ENCODE measurements around the gene GRK3. TPM values are rescaled to one million over a fixed set of nuclear protein-coding genes. Genes with fewer than 3 reads are reported as not detected.
A peak's percentile ranks its signal among the peaks of the same experiment; 100 is the strongest.
"Not testable (repeated sequence)": the region's sequence is repeated elsewhere in the genome, so short reads cannot be mapped to it uniquely, and the experiment has no call there.

GRK3 gene
- total RNA-seq: 19.3 and 19.4 TPM in 2 replicates
- long read RNA-seq, full-length matches to known transcripts: 3 of 11 reads
- long read RNA-seq, partial matches to known transcripts: 3 of 11 reads
- long read RNA-seq, other reads (novel, unspliced or antisense): 5 of 11 reads

DNA sequence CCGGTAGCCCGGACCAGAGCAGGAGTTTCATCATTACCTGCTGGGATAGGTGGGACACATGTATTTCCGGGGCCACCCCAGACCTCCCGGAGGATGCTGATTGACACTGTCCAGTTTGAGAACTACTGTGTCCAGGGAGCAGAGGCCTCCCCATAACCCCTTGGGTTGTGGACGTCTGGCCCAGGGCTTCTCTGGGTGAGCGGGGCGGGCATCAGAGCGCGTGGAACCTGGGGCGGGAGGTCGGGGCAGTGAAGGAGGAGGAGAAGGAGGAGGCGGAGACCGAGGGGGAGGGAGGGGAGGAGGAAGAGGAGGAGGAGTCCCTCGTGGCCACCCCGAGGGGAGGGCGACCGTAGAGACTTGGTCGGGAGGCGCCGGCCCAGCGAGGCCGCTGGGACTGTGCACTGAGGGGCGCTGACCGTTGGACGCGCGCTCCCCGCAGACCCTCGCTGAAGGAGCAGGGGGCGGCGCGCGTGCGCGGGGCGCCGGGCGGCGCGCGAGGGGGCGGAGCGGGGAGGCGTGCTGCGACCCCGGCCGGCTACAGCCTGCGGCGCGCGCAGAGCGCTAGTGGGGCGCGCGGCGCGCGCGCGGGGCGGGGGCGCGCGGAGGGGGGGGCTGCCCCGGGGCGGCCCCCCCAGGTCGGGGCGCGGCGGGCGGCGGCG is at the start of gene GRK3:
TSS of gene GRK3 (plus strand) at position 356 of the 659 bp plus-strand sequence. CDS start 366 bp downstream, outside the sequence.
- Mint-ChIP-seq H3K4me1 (peaks cover 36% of the 10 kb centered on the region), H3K36me3 (ENCODE audit: low read depth) (no peaks in the 10 kb centered on the region), H3K27ac (ENCODE audit: unreplicated experiment) (no peak within 1 kb of the TSS)

GRCh38 chr22:25518000-25518663 is 46.3 kb upstream of the GRK3 start:
- Mint-ChIP-seq H3K27me3 (ENCODE audit: low read depth) (no peaks in the 10 kb centered on the region), H3K9me3 (peaks cover 3% of the 10 kb centered on the region), H3K4me3 (no peak overlapping the region), H3K27ac (ENCODE audit: unreplicated experiment) (no peak overlapping the region), H3K36me3 (ENCODE audit: low read depth) (peaks cover 14% of the 10 kb centered on the region), H3K4me1 (no peaks in the 10 kb centered on the region)
- no peak for DNase-seq (ENCODE audit: low read depth, low spot score)
- TF ChIP-seq, protein P1, sequence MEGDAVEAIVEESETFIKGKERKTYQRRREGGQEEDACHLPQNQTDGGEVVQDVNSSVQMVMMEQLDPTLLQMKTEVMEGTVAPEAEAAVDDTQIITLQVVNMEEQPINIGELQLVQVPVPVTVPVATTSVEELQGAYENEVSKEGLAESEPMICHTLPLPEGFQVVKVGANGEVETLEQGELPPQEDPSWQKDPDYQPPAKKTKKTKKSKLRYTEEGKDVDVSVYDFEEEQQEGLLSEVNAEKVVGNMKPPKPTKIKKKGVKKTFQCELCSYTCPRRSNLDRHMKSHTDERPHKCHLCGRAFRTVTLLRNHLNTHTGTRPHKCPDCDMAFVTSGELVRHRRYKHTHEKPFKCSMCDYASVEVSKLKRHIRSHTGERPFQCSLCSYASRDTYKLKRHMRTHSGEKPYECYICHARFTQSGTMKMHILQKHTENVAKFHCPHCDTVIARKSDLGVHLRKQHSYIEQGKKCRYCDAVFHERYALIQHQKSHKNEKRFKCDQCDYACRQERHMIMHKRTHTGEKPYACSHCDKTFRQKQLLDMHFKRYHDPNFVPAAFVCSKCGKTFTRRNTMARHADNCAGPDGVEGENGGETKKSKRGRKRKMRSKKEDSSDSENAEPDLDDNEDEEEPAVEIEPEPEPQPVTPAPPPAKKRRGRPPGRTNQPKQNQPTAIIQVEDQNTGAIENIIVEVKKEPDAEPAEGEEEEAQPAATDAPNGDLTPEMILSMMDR (conservative IDR thresholded peaks at IDR 0.05): no peak

More for the DNA sequence above, at the start of gene GRK3:
- Mint-ChIP-seq H3K27me3 (ENCODE audit: low read depth) (peaks cover 25% of the 10 kb centered on the region), H3K4me3 (peak within 1 kb of the TSS; percentile 94), H3K9me3 (no peaks in the 10 kb centered on the region)
- TF ChIP-seq, protein P1 (conservative IDR thresholded peaks at IDR 0.05): no peak
- DNase-seq (ENCODE audit: low read depth, low spot score): peak; percentile 67

GRCh38 chr22:25525376-25525775 is 39.1 kb upstream of the GRK3 start:
- TF ChIP-seq, protein P1 (conservative IDR thresholded peaks at IDR 0.05): no peak
- H3K27me3 Mint-ChIP-seq (ENCODE audit: low read depth): no peaks in the 10 kb centered on the region
- H3K4me3 Mint-ChIP-seq: no peak overlapping the region
- no peak for DNase-seq (ENCODE audit: low read depth, low spot score)
- no peaks in the 10 kb centered on the region for H3K4me1 Mint-ChIP-seq
- no peak overlapping the region for H3K27ac Mint-ChIP-seq (ENCODE audit: unreplicated experiment)
- peaks cover 27% of the 10 kb centered on the region for H3K36me3 Mint-ChIP-seq (ENCODE audit: low read depth)
- H3K9me3 Mint-ChIP-seq: peaks cover 15% of the 10 kb centered on the region

- H3K9me3 Mint-ChIP-seq: peaks cover 18% of the 10 kb centered on the region
- H3K36me3 Mint-ChIP-seq (ENCODE audit: low read depth): peaks cover 27% of the 10 kb centered on the region
- H3K4me1 Mint-ChIP-seq; H3K4me3 Mint-ChIP-seq; H3K27me3 Mint-ChIP-seq (ENCODE audit: low read depth); H3K27ac Mint-ChIP-seq (ENCODE audit: unreplicated experiment); DNase-seq (ENCODE audit: low read depth, low spot score): not testable (repeated sequence)
These were observed 38.5 kb upstream of the GRK3 start for GRCh38 chr22:25525804-25526584.

GRCh38 chr22:25527016-25527415 is 37.5 kb upstream of the GRK3 start:
- not testable (repeated sequence) for DNase-seq (ENCODE audit: low read depth, low spot score); H3K4me3 Mint-ChIP-seq; H3K27me3 Mint-ChIP-seq (ENCODE audit: low read depth); H3K4me1 Mint-ChIP-seq; H3K27ac Mint-ChIP-seq (ENCODE audit: unreplicated experiment)
- Mint-ChIP-seq H3K36me3 (ENCODE audit: low read depth) (peaks cover 23% of the 10 kb centered on the region), H3K9me3 (peaks cover 15% of the 10 kb centered on the region)

GRCh38 chr22:25528068-25528467 is 36.4 kb upstream of the GRK3 start:
- H3K4me3 Mint-ChIP-seq; H3K27me3 Mint-ChIP-seq (ENCODE audit: low read depth); DNase-seq (ENCODE audit: low read depth, low spot score); H3K4me1 Mint-ChIP-seq; H3K27ac Mint-ChIP-seq (ENCODE audit: unreplicated experiment): not testable (repeated sequence)
- Mint-ChIP-seq H3K36me3 (ENCODE audit: low read depth) (peaks cover 19% of the 10 kb centered on the region), H3K9me3 (peaks cover 15% of the 10 kb centered on the region)

- not testable (repeated sequence) for H3K4me1 Mint-ChIP-seq; H3K27me3 Mint-ChIP-seq (ENCODE audit: low read depth); DNase-seq (ENCODE audit: low read depth, low spot score); H3K27ac Mint-ChIP-seq (ENCODE audit: unreplicated experiment); H3K4me3 Mint-ChIP-seq
- Mint-ChIP-seq H3K9me3 (peaks cover 15% of the 10 kb centered on the region), H3K36me3 (ENCODE audit: low read depth) (peaks cover 22% of the 10 kb centered on the region)
These were observed 35.4 kb upstream of the GRK3 start for GRCh38 chr22:25529059-25529458.

GRCh38 chr22:25529541-25530137 is 34.8 kb upstream of the GRK3 start:
- DNase-seq (ENCODE audit: low read depth, low spot score); H3K4me1 Mint-ChIP-seq; H3K27me3 Mint-ChIP-seq (ENCODE audit: low read depth); H3K27ac Mint-ChIP-seq (ENCODE audit: unreplicated experiment); H3K4me3 Mint-ChIP-seq: not testable (repeated sequence)
- H3K36me3 Mint-ChIP-seq (ENCODE audit: low read depth): peaks cover 16% of the 10 kb centered on the region
- peaks cover 15% of the 10 kb centered on the region for H3K9me3 Mint-ChIP-seq

DNA sequence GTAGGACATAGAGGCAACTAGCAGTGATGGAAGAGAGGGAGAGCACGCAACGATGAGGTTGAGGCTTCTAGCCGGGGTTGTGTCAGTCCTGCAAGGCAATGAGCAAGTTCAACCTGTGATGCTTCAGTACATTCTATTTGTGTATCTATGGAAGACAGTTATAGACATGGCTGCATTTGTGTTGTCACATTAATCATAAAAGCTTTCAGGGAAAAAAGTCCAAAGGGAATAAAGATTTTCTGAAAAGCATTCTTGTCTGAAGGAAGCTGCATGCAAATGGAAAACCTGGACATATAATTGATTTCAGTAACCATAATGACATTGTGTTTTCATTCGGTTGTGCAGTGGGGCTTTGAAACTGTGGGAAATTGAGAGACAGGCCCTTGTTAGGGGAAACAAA is 32.8 kb upstream of the GRK3 start:
- not testable (repeated sequence) for H3K9me3 Mint-ChIP-seq; H3K4me3 Mint-ChIP-seq; H3K4me1 Mint-ChIP-seq; DNase-seq (ENCODE audit: low read depth, low spot score); H3K27me3 Mint-ChIP-seq (ENCODE audit: low read depth)
- Mint-ChIP-seq H3K36me3 (ENCODE audit: low read depth) (peaks cover 11% of the 10 kb centered on the region), H3K27ac (ENCODE audit: unreplicated experiment) (peak overlapping the region; percentile 40)

All from neural crest cell (in vitro differentiated cells).